Stimulated activated CD8-positive, alpha-beta memory T cell treated with anti-CD3 and anti-CD28 coated beads, Interleukin-15, amount 100 ng/mL, for 1 hour (primary cell): ENCODE results near the gene LMO2.

Experiments
- DNase-seq: peaks from one replicate; pipeline ENCODE4 v3.0.0-alpha.2; 2020; ENCODE audit warnings: low read depth

Gene LMO2

GRCh38 chr11:33819278-33820035 lies 72.4 kb downstream of the LMO2 start:
- DNase-seq: no peak
